Measurements from ENCODE around the gene RBMS3.

Gene RBMS3

GRCh38 chr3:29695643-29696198 lies 414.9 kb downstream of the RBMS3 start:
- peak; percentile 46 to 54 for DNase-seq

- no peak for DNase-seq
These were observed 415.4 kb downstream of the RBMS3 start for GRCh38 chr3:29696311-29696710.

GRCh38 chr3:29697989-29698388 lies 417.1 kb downstream of the RBMS3 start:
- DNase-seq, result no peak

GRCh38 chr3:29700256-29700655 lies 419.4 kb downstream of the RBMS3 start:
- DNase-seq, result no peak

GRCh38 chr3:29701326-29701983 lies 420.6 kb downstream of the RBMS3 start:
- no peak for DNase-seq

GRCh38 chr3:29705906-29706844 lies 425.3 kb downstream of the RBMS3 start:
- no peak for DNase-seq

GRCh38 chr3:29708884-29709283 lies 428.0 kb downstream of the RBMS3 start:
- no peak for DNase-seq

- no peak for DNase-seq
These were observed 430.4 kb downstream of the RBMS3 start for GRCh38 chr3:29711255-29711771.

GRCh38 chr3:29716213-29716612 lies 435.3 kb downstream of the RBMS3 start:
- DNase-seq, result no peak

GRCh38 chr3:29718661-29719065 lies 437.8 kb downstream of the RBMS3 start:
- DNase-seq, result no peak

- DNase-seq, result no peak
These were observed 439.8 kb downstream of the RBMS3 start for GRCh38 chr3:29720665-29721064.

- no peak for DNase-seq
These were observed 440.9 kb downstream of the RBMS3 start for GRCh38 chr3:29721789-29722188.

GRCh38 chr3:29731050-29731449 lies 450.2 kb downstream of the RBMS3 start:
- DNase-seq, result no peak

- DNase-seq, result no peak
These were observed 460.4 kb downstream of the RBMS3 start for GRCh38 chr3:29741231-29741630.

- DNase-seq, result no peak
These were observed 464.5 kb downstream of the RBMS3 start for GRCh38 chr3:29745232-29745870.

GRCh38 chr3:29746163-29746760 lies 465.4 kb downstream of the RBMS3 start:
- DNase-seq, result no peak

- DNase-seq, result no peak
These were observed 467.1 kb downstream of the RBMS3 start for GRCh38 chr3:29747991-29748390.

GRCh38 chr3:29751647-29752314 lies 470.9 kb downstream of the RBMS3 start:
- DNase-seq, result no peak

- no peak for DNase-seq
These were observed 473.5 kb downstream of the RBMS3 start for GRCh38 chr3:29754346-29754745.

GRCh38 chr3:29755416-29755815 lies 474.5 kb downstream of the RBMS3 start:
- no peak for DNase-seq

GRCh38 chr3:29757054-29757777 lies 476.3 kb downstream of the RBMS3 start:
- DNase-seq, result no peak

- no peak for DNase-seq
These were observed 477.2 kb downstream of the RBMS3 start for GRCh38 chr3:29758108-29758433.
